CD14-positive monocyte (primary cell): Measurements from ENCODE around the gene ZNF493. TPM values are rescaled to one million over a fixed set of nuclear protein-coding genes. Genes with fewer than 3 reads are reported as not detected.
A peak's percentile ranks its signal among the peaks of the same experiment; 100 is the strongest.

Experiments
- DNase-seq, 3 donors: peaks; one replicate each; pipeline ENCODE4 v3.0.0-alpha.2; 2011 to 2022
- H2AFZ ChIP-seq: 2 replicates; pipeline ENCODE4 v1.6.0; 2012; ENCODE audit warnings: mild to moderate bottlenecking, low read depth, low read length, inconsistent platforms; ENCODE audit not compliant: insufficient read depth, poor library complexity, severe bottlenecking
- H3K27ac ChIP-seq, 2 donors: 1 replicate in 1 of 2; 2 replicates in 1 of 2; pipeline ENCODE4 v1.5.1; 2012 to 2013; ENCODE audit warnings: low read length in 2 of 2, control low read depth in 1 of 2, inconsistent platforms in 1 of 2, low read depth in 1 of 2, mild to moderate bottlenecking in 1 of 2
- H3K27me3 ChIP-seq, 2 donors: one replicate each; pipeline versions ENCODE4 v1.6.0 to v1.6.1; 2011 to 2013; ENCODE audit warnings: low read length in 2 of 2; ENCODE audit not compliant: control insufficient read depth in 2 of 2, insufficient read depth in 2 of 2
- H3K36me3 ChIP-seq, 2 donors: replicated peaks in 1 of 2; 1 replicate in 1 of 2; 2 replicates in 1 of 2; pipeline versions ENCODE4 v1.5.1 to v1.6.1; 2012 to 2013; ENCODE audit warnings: low read length in 2 of 2, control low read depth in 1 of 2, inconsistent platforms in 1 of 2, mild to moderate bottlenecking in 1 of 2; ENCODE audit not compliant: insufficient read depth in 2 of 2, control insufficient read depth in 1 of 2
- H3K4me1 ChIP-seq, 2 donors: 1 replicate in 1 of 2; 2 replicates in 1 of 2; pipeline versions ENCODE4 v1.5.1 to v1.6.1; 2012 to 2013; ENCODE audit warnings: low read length in 2 of 2, control low read depth in 1 of 2, inconsistent platforms in 1 of 2, mild to moderate bottlenecking in 1 of 2, moderate library complexity in 1 of 2; ENCODE audit not compliant: insufficient read depth in 2 of 2, control insufficient read depth in 1 of 2
- H3K4me2 ChIP-seq: replicated peaks from 2 replicates; pipeline ENCODE3; 2012; ENCODE audit warnings: low read length, moderate library complexity, mild to moderate bottlenecking; ENCODE audit not compliant: poor library complexity, severe bottlenecking; ENCODE audit errors: extremely low read depth
- H3K4me3 ChIP-seq, 3 experiments: fragments of 200-600 bp in 1 of 3; sonication (generic) in 1 of 3; replicated peaks in 1 of 3; 1 replicate in 2 of 3; 2 replicates in 1 of 3; pipeline ENCODE4 v1.5.1; 2011 to 2013; ENCODE audit warnings: low read length in 3 of 3, mild to moderate bottlenecking in 3 of 3, control low read depth in 2 of 3, low read depth in 2 of 3, inconsistent platforms in 1 of 3, moderate library complexity in 1 of 3
- H3K79me2 ChIP-seq: 2 replicates; pipeline ENCODE4 v1.6.0; 2012; ENCODE audit warnings: mild to moderate bottlenecking, control low read depth, inconsistent platforms, low read length, moderate library complexity; ENCODE audit not compliant: insufficient read depth
- H3K9ac ChIP-seq: 2 replicates; pipeline ENCODE4 v1.6.0; 2017; ENCODE audit warnings: low read length, mild to moderate bottlenecking; ENCODE audit not compliant: insufficient read depth, poor library complexity, severe bottlenecking
- H3K9me3 ChIP-seq, 2 donors: replicated peaks in 1 of 2; 1 replicate in 1 of 2; 2 replicates in 1 of 2; pipeline versions ENCODE4 v1.5.1 to v1.6.1; 2012 to 2013; ENCODE audit warnings: low read length in 2 of 2, control low read depth in 1 of 2; ENCODE audit not compliant: control insufficient read depth in 1 of 2, insufficient read depth in 1 of 2
- H4K20me1 ChIP-seq: 2 replicates; pipeline ENCODE4 v1.6.0; 2012; ENCODE audit warnings: mild to moderate bottlenecking, low read length, control low read depth, moderate library complexity; ENCODE audit not compliant: insufficient read depth
- H3K27ac Mint-ChIP-seq, 7 donors: one replicate each; pipeline ENCODE4 v1.8.0; 2020; ENCODE audit warnings: mild to moderate bottlenecking in 7 of 7, mixed read lengths in 7 of 7, moderate library complexity in 6 of 7, inconsistent platforms in 2 of 7
- H3K27me3 Mint-ChIP-seq, 3 donors: one replicate each; pipeline ENCODE4 v1.8.0; 2021 to 2022; ENCODE audit warnings: low read depth in 3 of 3, mild to moderate bottlenecking in 3 of 3, mixed read lengths in 3 of 3, moderate library complexity in 3 of 3, inconsistent platforms in 1 of 3
- H3K36me3 Mint-ChIP-seq, 2 donors: one replicate each; pipeline ENCODE4 v1.8.0; 2020; ENCODE audit warnings: mixed read lengths in 2 of 2, inconsistent platforms in 1 of 2, mild to moderate bottlenecking in 1 of 2
- H3K4me1 Mint-ChIP-seq: one replicate; pipeline ENCODE4 v1.8.0; 2020; ENCODE audit warnings: mild to moderate bottlenecking, mixed read lengths
- H3K4me3 Mint-ChIP-seq, 2 donors: one replicate each; pipeline ENCODE4 v1.8.0; 2020; ENCODE audit warnings: mild to moderate bottlenecking in 2 of 2, mixed read lengths in 2 of 2, moderate library complexity in 1 of 2
- H3K9me3 Mint-ChIP-seq, 7 donors: one replicate each; pipeline ENCODE4 v1.8.0; 2020 to 2022; ENCODE audit warnings: mixed read lengths in 7 of 7, mild to moderate bottlenecking in 6 of 7, moderate library complexity in 6 of 7, inconsistent platforms in 2 of 7
- CTCF ChIP-seq: fragments of 200-600 bp; IDR thresholded peaks from one replicate; pipeline ENCODE4 v1.8.0; 2022; ENCODE audit warnings: antibody characterized with exemption, mild to moderate bottlenecking
- WGBS: methylation state at CpG from one replicate; pipeline ENCODE4 v1.1.5; 2013; ENCODE audit warnings: missing lambda C conversion rate; ENCODE audit not compliant: insufficient coverage; 5-methylcytosine and 5-hydroxymethylcytosine counted together
- intact Hi-C, 2 donors: fragments of 100-400 bp; cut with micrococcal nuclease; formaldehyde crosslinking; loops; one replicate each; pipeline versions ENCODE4 v1.15.0 to v1.15.1; 2023
- polyA plus RNA-seq, 3 donors: library from polyadenylated mRNA; depleted of rRNA in 1 of 3; unstranded in 2 of 3; stranded (reverse) in 1 of 3; fragments of 300-500 nt in 2 of 3; fragments of >200 nt in 1 of 3; fragmentation: Illumina TruSeq in 2 of 3; gene quantifications; 1 replicate in 2 of 3; 2 replicates in 1 of 3; pipeline ENCODE4 v1.2.3, GENCODE V29; 2012 to 2021

ZNF493 gene
- polyA plus RNA-seq, 3 donors, result 2.1 to 3.5 (median 2.6) TPM

DNA sequence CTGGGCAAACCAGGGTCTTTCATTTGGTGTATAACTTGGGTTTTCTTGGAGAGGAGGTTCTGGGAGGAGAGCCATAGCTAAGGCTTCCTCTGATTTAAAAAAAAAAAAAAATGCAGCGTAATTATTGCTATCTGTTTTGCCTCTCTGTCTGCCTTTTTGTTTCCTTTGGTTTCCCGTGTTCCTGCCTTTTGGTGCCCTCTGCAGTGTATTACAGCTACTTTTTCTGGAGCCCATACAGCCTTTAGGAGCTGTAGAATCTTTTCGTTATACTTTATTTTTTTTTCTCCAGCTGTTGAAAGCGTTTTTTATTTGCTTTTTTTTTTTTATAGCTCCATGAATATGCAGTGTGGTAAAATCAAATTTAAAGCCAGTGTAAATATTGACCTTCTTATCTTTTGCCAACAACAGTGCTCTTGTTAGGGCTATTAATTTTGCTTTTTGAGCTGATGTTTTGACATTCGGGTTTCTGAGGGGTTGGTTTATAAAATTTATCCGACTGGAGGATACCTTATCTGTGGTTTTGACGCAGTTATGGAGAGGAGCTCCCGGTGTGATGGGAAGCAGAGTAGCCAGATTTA lies 38.1 kb downstream of the ZNF493 start:
- Histone ChIP-seq H3K79me2 (no peaks in the 10 kb centered on the region), H3K9me3 (peaks cover 73 to 80% of the 10 kb centered on the region in 2 donors), H2AFZ (no peak overlapping the region), H3K4me3 (no peak overlapping the region), H3K4me2 (no peak overlapping the region), H4K20me1 (no peaks in the 10 kb centered on the region), H3K27me3 (no peaks in the 10 kb centered on the region), H3K36me3 (no peaks in the 10 kb centered on the region), H3K4me1 (peaks cover 0 to 5% of the 10 kb centered on the region in 2 donors), H3K27ac (no peak overlapping the region), H3K9ac (no peak overlapping the region)
- peaks cover 13% of the 10 kb centered on the region for H3K4me1 Mint-ChIP-seq
- H3K36me3 Mint-ChIP-seq, result no peaks in the 10 kb centered on the region
- TF ChIP-seq CTCF, result no peak
- no peak overlapping the region for H3K27ac Mint-ChIP-seq
- no peak for DNase-seq
- H3K27me3 Mint-ChIP-seq, result peaks cover 0 to 1% (median 0%) of the 10 kb centered on the region in 3 donors
- H3K4me3 Mint-ChIP-seq, result no peak overlapping the region
- H3K9me3 Mint-ChIP-seq, result peaks cover 38 to 87% (median 72%) of the 10 kb centered on the region in 7 donors
- intact Hi-C loops, result no loop called here
- WGBS, result 86% methylated on average over 3 of the region's 8 CpGs

DNA sequence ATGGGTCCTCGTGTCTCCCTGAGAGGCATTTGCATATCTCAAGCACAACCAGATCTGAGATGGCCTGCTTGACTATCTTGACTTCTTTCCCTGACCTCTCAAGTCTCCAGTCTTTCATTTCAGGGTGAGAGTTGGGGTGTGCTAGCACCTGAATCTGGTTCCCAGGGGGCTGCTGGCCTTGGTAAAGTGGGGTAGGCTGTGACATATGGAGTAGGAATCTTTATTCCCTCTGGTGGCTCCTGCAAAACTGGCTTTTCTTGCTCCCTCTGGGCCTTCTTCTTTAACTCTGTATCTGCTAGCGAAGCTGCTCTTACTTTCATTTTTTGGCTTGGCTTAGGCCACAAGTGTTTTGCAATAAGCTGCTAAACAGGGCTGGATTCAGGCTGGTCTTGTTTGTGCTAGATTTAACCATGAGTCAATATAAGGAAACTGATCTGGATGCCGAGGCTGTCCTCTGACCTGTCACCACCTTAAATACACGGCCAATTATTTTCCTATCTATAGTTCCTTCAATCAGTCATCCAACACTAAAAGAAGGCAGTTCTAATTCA lies 42.3 kb downstream of the ZNF493 start:
- Histone ChIP-seq H3K4me3 (peak overlapping the region in 1 of 3 experiments; percentile 8), H3K79me2 (no peaks in the 10 kb centered on the region), H3K27ac (peak overlapping the region in 1 of 2 donors; percentile 48), H3K4me2 (peak overlapping the region; percentile 40), H3K9me3 (peaks cover 40 to 58% of the 10 kb centered on the region in 2 donors), H3K4me1 (peaks cover 0 to 5% of the 10 kb centered on the region in 2 donors), H3K27me3 (no peaks in the 10 kb centered on the region), H3K9ac (peak overlapping the region; percentile 47), H4K20me1 (no peaks in the 10 kb centered on the region), H3K36me3 (no peaks in the 10 kb centered on the region), H2AFZ (no peak overlapping the region)
- H3K4me1 Mint-ChIP-seq, result peaks cover 14% of the 10 kb centered on the region
- intact Hi-C loops, result no loop called here
- H3K27me3 Mint-ChIP-seq, result peaks cover 0 to 1% (median 0%) of the 10 kb centered on the region in 3 donors
- H3K4me3 Mint-ChIP-seq, result peak overlapping the region in 1 of 2 donors; percentile 60
- no CpG with 5 or more reads among the region's 4 CpGs for WGBS
- no peaks in the 10 kb centered on the region for H3K36me3 Mint-ChIP-seq
- DNase-seq, result no peak
- H3K27ac Mint-ChIP-seq, result peak overlapping the region in 1 of 7 donors; percentile 48
- peaks cover 34 to 81% (median 56%) of the 10 kb centered on the region in 7 donors for H3K9me3 Mint-ChIP-seq
- no peak for TF ChIP-seq CTCF
